HG02763 (cell line): Measurements from ENCODE around the gene SALL2.

Source experiments
- ATAC-seq: cut with Tn5 transposase; IDR thresholded peaks from one replicate; pipeline ENCODE4 v1.9.1; 2021; ENCODE audit warnings: mild to moderate bottlenecking, moderate library complexity; ENCODE audit not compliant: unreplicated experiment

Gene SALL2

DNA sequence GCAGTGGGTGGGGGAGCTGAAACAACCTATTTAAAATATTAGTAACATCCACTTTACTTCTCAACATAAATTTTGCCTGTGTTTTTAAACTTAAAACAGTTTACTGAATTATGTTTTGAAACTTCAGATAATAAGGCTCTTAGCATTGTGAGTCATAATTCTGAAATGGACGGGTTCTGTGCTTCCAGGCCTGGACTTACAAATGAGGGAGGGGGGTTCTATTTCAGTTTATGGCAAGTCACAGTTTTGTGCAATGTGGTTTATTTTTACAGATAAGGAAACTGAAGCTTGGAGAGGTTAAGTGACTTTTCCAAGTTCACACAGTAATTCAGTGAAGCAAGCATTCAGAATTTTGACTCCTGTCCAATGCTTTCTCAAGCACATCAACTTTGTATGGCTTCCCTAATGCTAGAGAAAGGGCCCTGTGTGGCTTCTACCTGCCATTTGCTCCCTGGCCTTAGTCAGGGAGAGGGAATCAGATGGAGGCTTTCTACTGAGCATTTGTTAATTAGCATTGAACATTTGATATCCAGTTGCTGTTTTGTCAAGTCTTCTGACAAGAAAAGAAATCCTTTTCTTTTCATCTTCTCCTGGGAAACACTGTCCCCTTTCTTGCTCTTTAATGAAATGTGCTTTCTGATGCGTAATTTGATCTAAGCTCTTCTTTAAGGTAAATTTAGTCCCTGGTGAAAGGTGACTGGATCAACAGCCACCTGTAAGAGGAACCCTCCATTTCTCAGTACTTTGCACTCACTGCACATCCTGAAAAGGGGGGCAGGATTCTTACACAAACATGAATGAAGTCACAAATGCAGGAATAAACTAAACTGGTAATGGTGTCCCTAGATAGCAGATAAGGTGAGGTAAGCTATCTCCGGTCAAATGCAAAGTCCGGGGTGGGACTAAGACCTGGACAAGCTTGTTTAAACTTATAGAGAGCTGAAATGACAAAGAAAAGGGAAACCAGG is 2.5 kb upstream of the SALL2 start:
- no peak for ATAC-seq

DNA sequence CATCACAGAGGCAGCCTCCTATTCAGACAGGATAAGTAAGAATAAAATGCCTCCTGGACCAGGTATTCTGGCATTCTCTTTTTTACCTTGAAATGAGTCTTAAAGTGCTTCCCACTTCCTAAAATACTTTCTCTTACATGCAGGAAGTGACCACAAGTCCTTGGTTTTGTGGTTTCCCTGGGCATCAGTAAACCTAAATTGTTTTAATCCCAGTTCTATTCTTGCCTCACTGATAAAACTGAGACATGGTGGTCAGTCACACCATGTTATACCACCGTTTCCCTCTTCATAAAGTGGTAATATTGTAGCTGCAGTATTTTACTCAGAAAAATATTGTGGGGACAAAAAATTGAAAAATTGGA is 1.2 kb upstream of the SALL2 start:
- no peak for ATAC-seq

DNA sequence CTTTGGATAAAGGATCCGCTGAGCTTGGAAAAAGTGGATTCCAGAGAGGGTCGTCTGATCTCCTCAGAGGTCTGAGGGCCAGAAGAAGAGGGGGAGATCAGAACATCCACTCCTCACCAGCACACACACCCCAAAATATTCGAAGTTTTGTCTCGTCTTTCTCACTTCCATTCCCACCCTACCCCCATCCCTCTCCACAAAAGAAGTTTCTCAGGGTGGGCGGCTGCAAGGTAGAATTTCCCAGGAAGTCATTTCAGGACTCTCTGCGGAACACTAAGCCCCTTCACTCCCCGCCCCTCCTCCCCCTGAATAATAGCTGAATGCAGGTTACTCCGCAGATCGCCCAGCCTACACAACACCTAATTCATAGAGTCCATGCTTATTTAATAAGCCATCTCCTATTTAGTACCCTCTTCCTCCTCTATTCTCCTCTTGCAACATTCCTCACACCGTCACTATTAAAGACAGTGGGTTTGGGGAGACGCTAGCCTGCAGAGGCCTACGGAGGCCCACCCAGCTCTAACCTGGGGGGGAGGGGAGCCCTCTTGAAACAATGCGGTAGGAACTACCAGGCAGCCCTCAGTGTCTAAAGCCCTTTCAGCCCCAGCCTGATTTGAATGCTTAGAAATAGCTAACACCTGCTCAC is 649 bp upstream of the SALL2 start:
- no peak for ATAC-seq

DNA sequence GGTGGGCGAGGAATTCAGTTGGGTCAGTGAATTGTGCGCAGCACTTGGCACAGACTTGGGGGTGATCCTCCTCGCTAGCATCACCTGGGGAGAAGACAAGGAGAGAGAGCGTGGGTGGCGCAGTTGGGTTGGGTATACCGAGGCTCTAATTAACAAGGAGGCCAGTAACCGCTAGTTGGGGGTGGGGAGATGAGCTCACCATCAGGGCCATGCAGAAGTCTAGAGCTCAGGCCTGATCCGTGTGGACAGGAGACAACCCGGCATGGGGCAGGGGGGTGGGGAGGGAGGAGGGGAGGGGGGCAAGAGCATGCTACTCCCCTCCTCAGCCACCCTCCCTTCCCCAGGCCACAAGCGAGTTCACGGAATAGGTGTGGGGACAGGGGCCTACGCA is 580 bp downstream of the SALL2 start:
- no peak for ATAC-seq

DNA sequence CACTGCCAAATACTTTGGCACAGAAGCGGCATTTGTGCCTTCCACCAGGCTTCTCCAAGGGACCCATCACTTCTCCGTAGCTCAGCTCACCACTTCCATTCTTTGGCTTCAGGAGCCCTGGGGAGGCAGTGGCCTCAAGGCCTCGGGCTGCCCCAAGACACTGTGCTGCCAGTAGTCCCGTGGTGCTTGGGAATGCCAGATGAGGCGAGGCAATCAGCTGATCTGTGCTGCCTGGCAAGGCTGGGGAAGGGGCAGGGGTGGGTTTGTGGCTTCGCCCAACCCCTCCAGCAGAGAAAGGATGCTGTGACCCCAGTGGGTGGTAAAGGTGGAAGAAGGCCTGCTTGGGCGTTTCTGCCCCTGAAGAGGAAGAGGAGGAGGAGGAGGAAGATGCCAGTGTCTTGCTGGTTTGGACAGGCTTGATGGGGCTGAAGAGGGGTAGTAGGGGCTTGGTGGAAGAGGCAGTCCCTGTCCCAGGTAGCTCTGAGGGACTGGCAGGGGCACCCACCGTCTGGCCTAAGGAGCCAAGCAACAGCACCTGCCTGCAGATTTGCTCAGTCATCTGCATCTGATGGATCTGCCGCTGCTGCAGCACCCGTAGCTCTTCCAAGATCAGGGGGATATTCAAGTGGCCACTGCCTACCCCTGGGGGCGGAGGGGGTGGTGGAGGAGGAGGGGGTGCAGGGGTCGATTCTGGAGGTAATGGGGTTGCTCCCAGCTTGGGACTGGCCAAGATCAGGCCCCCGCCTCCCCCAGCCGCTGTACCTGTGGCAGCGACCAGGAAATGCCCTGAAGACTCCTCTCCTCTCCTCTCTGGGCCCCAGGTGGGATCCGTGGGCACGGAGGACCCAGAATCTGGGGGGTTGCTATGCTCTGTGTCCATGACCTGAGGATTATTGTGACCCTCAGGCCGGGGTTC is 1.3 kb downstream of the SALL2 start:
- no peak for ATAC-seq

DNA sequence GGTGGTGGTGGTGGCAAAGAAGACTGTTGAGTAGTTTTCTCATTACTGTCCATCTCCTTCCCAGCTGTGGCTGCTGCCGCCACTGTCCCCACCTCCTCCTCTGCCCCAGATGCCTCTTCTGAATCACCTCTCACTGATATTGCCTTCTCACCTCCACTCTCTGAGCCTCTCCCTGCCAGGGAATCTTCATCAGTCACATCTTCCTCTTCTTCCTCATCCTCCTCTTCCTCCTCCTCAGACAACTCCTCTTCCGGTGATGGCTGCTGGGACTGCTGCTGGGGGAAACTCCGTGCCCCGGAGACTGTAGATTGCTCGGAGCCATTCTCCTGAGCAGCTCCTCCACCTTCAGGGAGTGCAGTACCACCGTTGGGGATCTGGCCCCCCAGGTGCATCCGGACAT is 2.9 kb downstream of the SALL2 start:
- ATAC-seq = no peak

DNA sequence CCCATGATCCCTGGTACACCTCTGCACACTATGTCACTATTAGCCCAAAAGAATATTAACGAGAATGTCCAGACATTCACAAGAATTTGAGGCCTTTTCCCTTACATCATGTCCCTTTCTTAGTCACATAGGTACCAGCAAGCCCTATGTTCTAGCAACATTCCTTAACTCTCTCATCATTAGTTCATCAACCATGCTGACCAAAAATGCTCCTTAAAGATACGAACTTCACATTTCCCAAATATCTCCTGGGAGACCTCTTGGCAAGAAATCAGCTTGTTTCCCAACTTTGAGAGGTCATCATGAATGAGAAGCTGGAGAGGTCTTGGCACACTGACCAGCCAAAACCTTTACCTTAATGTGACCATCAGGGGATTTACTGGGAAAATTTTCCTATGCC is 4.6 kb downstream of the SALL2 start:
- no peak for ATAC-seq

DNA sequence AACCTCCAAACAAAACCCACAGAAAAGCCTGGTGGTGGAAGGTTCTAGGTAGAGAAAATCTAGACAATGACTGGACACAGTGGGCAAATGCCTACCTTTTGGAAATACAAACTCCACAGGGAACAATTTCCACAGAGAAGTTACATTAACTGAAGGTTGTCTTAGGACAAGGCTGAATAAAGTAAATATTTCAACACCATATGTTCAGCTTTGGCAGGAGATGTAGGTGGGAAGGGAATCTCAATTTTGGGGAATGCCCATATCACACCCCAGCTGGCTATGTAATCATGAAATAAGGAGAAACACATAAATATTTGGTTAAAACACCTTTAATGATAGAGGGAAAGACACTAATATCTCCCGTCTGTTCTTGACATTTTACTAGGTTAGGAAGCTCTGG is 5.4 kb downstream of the SALL2 start:
- no peak for ATAC-seq

DNA sequence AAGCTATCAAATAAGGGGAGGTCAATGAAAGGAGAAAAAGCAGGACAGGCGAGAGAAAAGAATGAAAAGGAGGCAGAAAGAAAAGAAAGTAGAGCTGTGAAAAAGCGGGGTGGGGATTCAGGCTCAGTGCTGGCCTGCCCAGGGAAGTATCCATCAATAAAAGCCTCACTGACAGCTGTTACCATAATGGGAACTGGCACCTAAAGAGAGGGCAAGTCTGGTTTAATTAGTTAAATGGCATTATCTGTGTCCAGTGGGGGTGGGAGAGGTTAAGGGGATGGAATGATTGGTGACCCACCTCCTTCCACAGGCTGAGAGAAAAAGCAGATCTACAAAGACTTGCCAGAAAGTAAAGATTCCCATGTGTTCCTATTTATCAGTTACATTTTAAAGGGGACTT is 7.4 kb downstream of the SALL2 start:
- no peak for ATAC-seq

DNA sequence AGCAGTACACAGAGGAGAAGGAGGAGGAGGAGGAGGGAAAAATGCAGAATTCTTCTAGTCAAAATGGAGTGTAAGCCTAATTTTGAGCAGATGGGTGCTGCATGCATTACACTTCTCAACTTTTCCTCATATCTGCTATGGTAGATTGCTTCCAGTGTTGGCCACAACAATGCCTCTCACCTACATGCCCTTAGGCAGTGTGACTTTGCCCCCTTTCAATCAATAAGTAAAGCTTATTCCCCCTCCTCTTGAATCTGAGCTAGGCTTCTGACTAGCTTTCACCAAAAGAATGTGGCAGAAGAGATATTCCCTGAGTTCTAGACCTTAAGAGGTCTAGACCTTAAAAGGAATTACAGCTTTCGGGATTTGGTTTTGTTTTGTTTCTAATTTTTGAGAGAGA is 11.8 kb downstream of the SALL2 start:
- ATAC-seq = no peak

DNA sequence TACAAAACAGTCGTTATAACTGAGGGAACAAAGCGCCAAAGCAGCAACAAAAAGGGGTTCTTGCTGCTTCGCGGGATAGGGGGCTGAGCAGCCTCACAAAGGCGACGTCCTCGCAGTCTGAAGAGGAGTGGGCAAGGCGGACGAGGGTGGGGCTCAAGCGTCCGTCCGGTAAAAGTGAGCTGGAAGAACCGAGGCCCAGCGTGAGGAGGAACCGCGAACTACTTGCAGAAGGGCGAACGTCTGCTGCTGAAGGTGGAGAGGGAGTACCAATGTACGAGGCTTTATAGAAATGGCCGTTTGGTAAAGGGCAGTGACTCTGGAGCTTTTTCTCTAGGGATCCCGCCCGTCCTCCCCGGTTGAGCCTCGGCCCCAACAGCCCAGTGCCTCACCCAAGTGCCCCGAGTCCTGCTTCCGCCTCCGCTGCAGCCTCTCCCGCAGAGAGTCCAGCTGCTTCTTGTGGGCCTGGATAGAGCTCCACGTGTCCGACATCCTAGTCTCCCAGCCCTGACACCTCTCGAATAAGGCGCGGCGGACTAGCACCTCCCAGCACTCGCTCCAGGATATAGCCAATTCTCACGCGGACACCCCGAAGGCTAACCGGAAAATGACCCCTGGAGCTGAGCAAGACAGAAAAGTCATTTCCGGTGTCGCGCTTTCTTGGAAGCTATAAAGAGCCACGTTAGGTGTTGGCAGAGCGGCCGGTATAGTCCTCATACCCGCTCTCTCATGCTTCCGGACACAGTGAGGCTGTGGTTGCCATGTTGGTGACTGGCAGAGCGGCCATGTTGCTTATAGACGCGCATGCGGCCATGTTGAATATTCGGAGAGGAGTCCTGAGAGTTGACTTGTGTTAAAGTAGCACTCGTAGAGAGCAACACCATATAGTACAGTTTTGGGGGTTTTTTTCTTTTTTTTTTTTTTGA is 15.2 kb downstream of the SALL2 start, which contains the start of gene METTL3:
Gene METTL3, minus strand, starts transcription at position 606 of the 923 bp plus-strand sequence. Its CDS starts 117 bp downstream, at position 489.
- ATAC-seq = peak; percentile 98

DNA sequence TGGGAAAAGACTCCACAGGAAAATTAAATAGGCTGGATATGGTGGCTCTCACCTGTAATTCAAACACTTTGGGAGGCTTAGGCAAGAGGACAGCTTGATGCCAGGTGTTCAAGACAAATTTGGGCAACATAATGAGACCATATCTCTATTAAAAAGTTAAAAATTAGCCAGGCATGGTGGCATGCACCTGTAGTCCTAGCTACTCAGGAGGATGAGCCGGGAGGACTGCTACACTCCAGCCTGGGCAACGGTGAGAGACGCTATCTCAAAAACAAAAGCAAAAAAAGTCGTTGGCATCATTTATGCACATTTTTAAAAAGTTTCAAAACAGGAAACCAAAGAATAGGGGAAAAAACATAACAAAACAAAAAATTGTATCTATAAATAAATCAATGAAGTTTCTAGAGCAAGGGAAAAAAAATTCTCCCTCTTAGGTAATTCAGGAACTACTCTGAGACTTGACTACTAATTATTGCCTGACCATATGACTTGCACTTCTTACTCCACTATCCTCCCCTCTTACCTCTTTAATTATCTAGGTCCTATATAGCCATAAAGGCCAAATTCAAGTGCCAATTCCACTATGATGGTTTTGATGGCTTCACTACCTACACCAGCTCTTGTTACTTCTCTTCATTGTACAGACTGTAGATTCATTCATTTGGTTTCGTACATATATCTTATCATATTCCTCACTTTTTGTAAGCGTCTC is 16.6 kb downstream of the SALL2 start:
- ATAC-seq = no peak

DNA sequence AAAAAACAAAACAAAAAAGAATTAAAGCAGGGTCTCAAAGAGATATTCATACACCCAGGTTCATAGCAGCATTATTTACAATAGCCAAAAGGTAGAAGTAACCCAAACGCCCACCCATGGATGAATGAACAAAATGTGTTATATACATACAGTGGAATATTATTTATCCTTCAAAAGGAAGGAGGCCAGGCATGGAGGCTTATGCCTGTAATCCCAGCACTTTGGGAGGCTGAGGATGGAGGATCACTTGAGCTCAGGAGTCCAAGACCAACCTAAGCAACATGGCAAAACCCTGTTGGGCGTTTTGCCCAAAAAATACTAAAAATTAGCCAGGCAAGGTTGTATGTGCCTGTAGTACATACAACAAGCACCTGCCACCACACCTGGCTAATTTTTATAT is 19.6 kb downstream of the SALL2 start:
- ATAC-seq = no peak

DNA sequence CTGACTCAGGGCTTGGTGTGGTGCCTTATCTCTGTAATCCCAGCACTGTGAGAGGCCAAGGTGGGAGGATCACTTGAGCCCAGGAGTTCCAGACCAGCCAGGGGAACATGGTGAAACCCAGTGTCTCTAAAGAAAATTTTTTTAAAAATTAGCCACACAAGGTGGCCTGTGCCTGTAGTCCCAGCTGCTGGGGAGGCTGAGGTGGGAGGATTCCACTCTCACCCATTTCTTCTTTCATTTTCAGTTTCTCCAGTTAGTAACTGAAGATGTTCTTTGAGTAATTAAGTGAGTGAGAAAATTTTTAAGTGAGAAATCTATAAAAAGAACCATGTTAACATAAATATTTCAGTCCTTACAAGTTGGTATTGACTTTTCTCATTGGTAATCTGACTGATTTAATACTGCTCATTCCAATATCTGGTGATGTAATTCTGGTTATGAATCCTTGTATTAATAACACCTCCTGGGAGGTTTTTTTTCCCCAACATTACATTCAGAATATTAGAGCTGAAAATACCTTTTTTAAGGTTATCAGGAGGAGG is 21.1 kb downstream of the SALL2 start:
- peak; percentile 83 for ATAC-seq

DNA sequence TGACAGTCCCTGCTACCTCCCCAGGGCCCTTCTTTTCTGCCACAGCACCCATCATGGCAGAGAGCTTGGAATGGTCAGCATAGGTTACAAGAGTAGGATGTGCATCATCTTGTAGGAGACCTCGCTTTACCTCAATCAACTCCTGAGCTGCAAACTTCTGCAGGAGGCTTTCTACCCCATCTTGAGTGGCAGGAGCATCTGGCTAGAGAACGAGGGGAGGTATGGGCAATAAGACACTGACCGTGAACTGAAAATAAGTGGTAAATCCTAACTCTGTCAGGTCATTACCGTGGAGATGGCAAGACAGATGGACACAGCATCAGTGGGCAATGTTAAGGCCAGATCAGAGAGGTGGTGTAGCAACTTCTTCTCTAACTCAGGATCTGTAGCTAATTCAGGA is 22.8 kb downstream of the SALL2 start:
- no peak for ATAC-seq

DNA sequence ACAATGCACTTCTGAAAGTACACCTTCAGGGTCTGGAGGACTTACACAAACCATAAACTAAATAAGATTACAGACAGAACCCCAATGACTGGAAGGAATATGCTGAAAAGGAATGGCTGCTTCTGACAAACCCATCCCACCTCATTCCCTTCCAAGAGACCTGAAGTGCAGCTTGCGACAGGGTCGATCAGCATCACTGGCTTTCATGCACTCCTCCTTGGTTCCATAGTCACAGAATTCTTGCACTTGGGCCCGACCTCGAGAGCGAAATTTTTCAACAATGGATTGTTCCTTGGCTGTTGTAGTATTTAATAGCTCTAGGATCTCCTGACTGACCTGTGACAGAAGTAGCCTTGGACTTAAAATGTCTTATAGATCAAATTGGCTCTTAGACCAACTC is 24.6 kb downstream of the SALL2 start:
- no peak for ATAC-seq

DNA sequence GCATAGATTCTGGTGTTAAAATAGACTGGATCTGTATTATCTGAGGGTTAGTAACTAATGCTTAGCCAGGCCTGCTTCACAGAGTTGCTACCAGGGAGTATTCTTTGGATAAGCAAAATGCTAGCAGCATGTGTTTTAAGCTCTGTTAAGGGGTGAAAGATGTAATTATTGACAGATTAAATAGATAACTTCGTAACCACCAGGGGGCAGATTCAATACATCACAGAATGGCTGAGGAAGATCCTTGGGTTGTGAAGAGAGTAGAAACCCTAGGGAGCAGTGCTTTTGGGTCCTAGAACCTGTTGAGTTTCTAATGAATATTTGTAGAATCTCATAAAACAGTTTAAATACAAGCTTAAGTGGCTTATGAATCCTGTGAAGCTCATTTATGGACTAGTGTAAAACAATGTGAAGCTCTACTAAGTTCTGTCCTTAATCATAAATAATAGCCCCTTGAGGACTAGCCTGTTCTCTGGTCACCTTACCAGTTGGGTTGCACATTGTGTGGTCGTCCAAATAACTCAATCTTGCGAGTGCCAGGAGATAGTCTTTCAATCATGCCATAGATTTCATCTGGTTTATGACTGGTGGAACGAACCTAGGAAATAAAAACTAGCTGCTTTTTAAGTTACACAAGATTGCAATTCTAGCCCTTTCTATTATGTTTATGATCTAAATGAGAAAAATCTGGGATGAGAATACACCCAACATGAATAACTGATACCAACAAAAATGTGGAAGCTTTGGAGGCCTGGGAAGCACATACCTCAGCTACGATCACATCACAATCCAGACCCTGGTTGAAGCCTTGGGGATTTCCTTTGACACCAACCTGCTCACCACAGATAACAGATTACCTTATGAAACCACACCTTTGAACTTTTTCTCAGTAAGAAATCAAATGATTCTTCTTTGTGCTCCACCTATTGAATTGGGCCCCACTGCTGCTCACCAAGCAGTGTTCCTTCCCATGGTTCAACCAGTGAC is 27.3 kb downstream of the SALL2 start:
- ATAC-seq = no peak

DNA sequence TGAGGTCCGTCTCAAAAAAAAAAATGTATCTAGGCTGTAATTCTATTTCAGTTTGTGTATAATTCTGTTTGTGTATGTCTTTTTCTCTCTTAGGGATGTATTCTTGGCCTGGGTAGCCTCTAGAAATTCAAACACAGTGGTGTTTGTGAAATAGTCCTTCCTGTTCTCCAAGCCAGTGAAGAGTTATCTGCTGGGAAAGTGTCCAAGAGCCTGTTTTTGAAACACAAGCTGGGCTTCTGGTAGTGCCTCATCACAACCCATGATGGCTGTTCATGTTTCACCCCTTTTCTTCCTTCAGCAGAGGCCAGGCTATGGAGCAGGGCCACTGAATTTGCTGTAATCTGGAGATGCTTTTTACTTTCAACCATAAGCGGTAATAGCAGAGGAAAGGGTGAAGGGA is 29.7 kb downstream of the SALL2 start:
- no peak for ATAC-seq
